Stimulated activated CD4-positive, alpha-beta T cell treated with anti-CD3 and anti-CD28 coated beads, Interleukin-15, amount 100 ng/mL, for 1 hour (primary cell): ENCODE data around the gene PDGFB.

Experiments used
- DNase-seq, 2 donors: peaks; one replicate each; pipeline ENCODE4 v3.0.0-alpha.2; 2020; ENCODE audit warnings: low read depth in 1 of 2, low spot score in 1 of 2

PDGFB gene

GRCh38 chr22:39277142-39277607 lies 32.4 kb upstream of the PDGFB start:
- no peak for DNase-seq

- DNase-seq = no peak
These were observed 31.8 kb upstream of the PDGFB start for GRCh38 chr22:39276440-39277141.

- DNase-seq = no peak
These were observed 31.1 kb upstream of the PDGFB start for GRCh38 chr22:39275814-39276439.

GRCh38 chr22:39273950-39274887 lies 29.4 kb upstream of the PDGFB start:
- no peak for DNase-seq

- no peak for DNase-seq
These were observed 26.0 kb upstream of the PDGFB start for GRCh38 chr22:39270792-39271191.

GRCh38 chr22:39270280-39270679 lies 25.5 kb upstream of the PDGFB start:
- DNase-seq = no peak

GRCh38 chr22:39269095-39269790 lies 24.5 kb upstream of the PDGFB start:
- DNase-seq = no peak

- no peak for DNase-seq
These were observed 23.9 kb upstream of the PDGFB start for GRCh38 chr22:39268645-39269044.

GRCh38 chr22:39267974-39268373 lies 23.2 kb upstream of the PDGFB start:
- no peak for DNase-seq

- no peak for DNase-seq
These were observed 21.7 kb upstream of the PDGFB start for GRCh38 chr22:39266398-39267030.

- no peak for DNase-seq
These were observed 20.5 kb upstream of the PDGFB start for GRCh38 chr22:39265143-39265886.

- no peak for DNase-seq
These were observed 19.7 kb upstream of the PDGFB start for GRCh38 chr22:39264349-39265038.

GRCh38 chr22:39263626-39264348 lies 19.0 kb upstream of the PDGFB start:
- no peak for DNase-seq

- DNase-seq = no peak
These were observed 14.9 kb upstream of the PDGFB start for GRCh38 chr22:39259666-39260065.

GRCh38 chr22:39257901-39258475 lies 13.2 kb upstream of the PDGFB start:
- no peak for DNase-seq

GRCh38 chr22:39256979-39257378 lies 12.2 kb upstream of the PDGFB start:
- DNase-seq = no peak

GRCh38 chr22:39256186-39256552 lies 11.4 kb upstream of the PDGFB start:
- DNase-seq = no peak

- DNase-seq = no peak
These were observed 10.8 kb upstream of the PDGFB start for GRCh38 chr22:39255449-39256185.
